ENCODE measurements around the gene GFOD2. TPM values are rescaled to one million over a fixed set of nuclear protein-coding genes. Genes with fewer than 3 reads are reported as not detected.

Gene GFOD2
- total RNA-seq, 1 donor from 2014 or later: 33.8 TPM

DNA sequence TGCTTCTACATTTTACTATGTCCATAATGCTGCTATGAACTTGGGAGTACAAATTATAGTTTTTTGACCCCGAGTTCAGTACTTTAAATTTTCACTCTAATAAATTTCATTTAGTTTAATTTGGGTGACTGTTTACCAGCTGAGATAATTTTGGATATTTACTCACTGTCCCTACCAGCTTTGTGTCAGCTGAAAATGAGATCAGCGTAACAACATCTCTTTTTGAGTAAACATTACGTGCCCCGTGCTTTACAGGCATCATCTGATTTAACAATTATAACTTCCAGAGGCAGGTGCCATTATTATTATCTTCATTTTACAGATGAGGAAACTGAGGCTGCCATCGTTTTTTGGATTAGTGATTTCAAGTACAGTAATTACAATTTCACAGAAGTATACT is 15.0 kb downstream of the GFOD2 start:
- no peak for DNase-seq (ENCODE audit: low read depth, low spot score)
- Mint-ChIP-seq H3K4me1 (peaks cover 4% of the 10 kb centered on the region), H3K36me3 (ENCODE audit: low read depth) (peaks cover 2% of the 10 kb centered on the region), H3K27ac (ENCODE audit: unreplicated experiment) (no peak overlapping the region), H3K9me3 (no peaks in the 10 kb centered on the region), H3K27me3 (ENCODE audit: low read depth) (no peaks in the 10 kb centered on the region), H3K4me3 (no peak overlapping the region)
- no peak for TF ChIP-seq CTCF (conservative IDR thresholded peaks at IDR 0.05)

DNA sequence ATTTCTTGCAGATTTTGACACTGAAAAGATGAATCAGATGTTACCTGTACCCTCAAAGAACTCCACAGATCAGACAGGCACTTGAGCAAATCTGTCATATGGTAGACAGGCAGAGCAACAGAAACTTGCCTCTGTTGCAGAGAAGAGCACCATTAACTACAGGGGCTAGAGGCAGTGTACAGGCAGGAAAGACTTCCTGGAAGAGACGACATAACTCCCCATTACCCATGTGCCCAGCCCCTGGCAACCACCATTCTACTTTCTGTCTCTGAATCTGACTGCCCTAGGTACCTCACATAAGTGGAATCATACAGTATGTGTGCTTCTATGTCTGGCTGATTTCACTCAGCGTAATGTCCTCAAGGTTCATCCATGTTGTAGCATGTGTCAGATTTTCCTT is 15.5 kb downstream of the GFOD2 start:
- H3K27ac Mint-ChIP-seq (ENCODE audit: unreplicated experiment): no peak overlapping the region
- H3K4me1 Mint-ChIP-seq: peaks cover 4% of the 10 kb centered on the region
- no peak overlapping the region for H3K4me3 Mint-ChIP-seq
- no peak for DNase-seq (ENCODE audit: low read depth, low spot score)
- no peaks in the 10 kb centered on the region for H3K27me3 Mint-ChIP-seq (ENCODE audit: low read depth)
- H3K9me3 Mint-ChIP-seq: no peaks in the 10 kb centered on the region
- H3K36me3 Mint-ChIP-seq (ENCODE audit: low read depth): peaks cover 4% of the 10 kb centered on the region
- TF ChIP-seq CTCF (conservative IDR thresholded peaks at IDR 0.05): no peak

DNA sequence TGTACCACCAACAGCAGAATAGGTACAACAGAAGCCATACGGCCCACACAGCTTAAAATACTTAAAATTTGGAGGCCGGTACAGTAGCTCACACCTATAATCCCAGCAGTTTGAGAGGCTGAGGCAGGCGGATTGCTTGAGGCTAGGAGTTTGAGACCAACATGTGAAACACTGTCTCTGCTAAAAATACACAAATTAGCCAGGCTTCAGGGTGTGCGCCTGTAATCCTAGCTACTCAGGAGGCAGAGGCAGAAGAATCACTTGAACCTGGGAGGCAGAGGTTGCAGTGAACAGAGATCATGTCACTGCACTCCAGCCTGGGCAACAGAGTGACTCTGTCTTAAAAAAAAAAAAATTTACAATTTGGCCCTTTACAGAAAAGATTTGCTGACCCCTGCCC is 17.0 kb downstream of the GFOD2 start:
- no peak for DNase-seq (ENCODE audit: low read depth, low spot score)
- H3K27me3 Mint-ChIP-seq (ENCODE audit: low read depth): no peaks in the 10 kb centered on the region
- H3K9me3 Mint-ChIP-seq: no peaks in the 10 kb centered on the region
- H3K4me3 Mint-ChIP-seq: no peak overlapping the region
- no peak overlapping the region for H3K27ac Mint-ChIP-seq (ENCODE audit: unreplicated experiment)
- peaks cover 4% of the 10 kb centered on the region for H3K4me1 Mint-ChIP-seq
- peaks cover 10% of the 10 kb centered on the region for H3K36me3 Mint-ChIP-seq (ENCODE audit: low read depth)
- no peak for TF ChIP-seq CTCF (conservative IDR thresholded peaks at IDR 0.05)

DNA sequence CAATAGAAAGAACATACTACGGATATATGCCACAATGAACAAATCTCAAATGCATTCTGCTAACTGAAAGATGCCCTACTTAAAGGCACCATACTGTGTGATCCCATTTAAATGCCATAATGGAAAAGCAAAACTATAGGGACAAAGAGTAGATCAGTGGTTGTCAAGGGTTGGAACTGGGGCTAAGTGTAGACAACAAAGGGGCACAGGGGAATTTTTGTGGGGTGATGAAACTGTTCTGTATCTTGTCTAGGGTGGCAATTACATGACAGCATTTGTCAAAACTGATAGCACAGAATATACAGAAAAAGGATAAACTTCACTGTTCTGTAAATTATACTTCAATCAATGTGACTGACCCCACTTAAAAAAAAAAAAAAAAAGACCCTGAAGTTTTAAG is 17.7 kb downstream of the GFOD2 start:
- H3K27ac Mint-ChIP-seq (ENCODE audit: unreplicated experiment): no peak overlapping the region
- H3K36me3 Mint-ChIP-seq (ENCODE audit: low read depth): peaks cover 10% of the 10 kb centered on the region
- H3K27me3 Mint-ChIP-seq (ENCODE audit: low read depth): no peaks in the 10 kb centered on the region

DNA sequence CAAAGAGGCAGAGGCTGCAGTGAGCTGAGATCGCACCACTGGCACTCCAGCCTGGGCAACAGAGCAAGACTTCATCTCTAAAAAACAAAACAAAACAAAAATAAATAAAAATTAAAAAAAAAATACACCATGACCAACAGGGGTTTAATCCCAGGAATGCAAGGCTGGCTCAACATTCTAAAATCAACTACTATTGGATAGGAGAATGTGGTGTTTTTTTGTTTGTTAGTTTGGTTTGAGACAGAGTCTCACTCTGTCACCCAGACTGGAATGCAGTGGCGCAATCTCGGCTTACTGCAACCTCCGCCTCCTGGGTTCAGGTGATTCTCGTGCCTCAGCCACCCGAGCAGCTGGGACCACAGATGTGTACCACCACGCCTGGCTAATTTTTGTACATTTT is 19.9 kb downstream of the GFOD2 start:
- Mint-ChIP-seq H3K27ac (ENCODE audit: unreplicated experiment) (no peak overlapping the region), H3K4me1 (peaks cover 4% of the 10 kb centered on the region), H3K4me3 (no peak overlapping the region), H3K9me3 (no peaks in the 10 kb centered on the region), H3K27me3 (ENCODE audit: low read depth) (no peaks in the 10 kb centered on the region), H3K36me3 (ENCODE audit: low read depth) (peaks cover 8% of the 10 kb centered on the region)
- no peak for TF ChIP-seq CTCF (conservative IDR thresholded peaks at IDR 0.05)
- DNase-seq (ENCODE audit: low read depth, low spot score): no peak

More for the DNA sequence above, 17.7 kb downstream of the GFOD2 start:
- no peaks in the 10 kb centered on the region for H3K9me3 Mint-ChIP-seq
- no peak for TF ChIP-seq CTCF (conservative IDR thresholded peaks at IDR 0.05)
- peaks cover 4% of the 10 kb centered on the region for H3K4me1 Mint-ChIP-seq
- no peak for DNase-seq (ENCODE audit: low read depth, low spot score)
- H3K4me3 Mint-ChIP-seq: no peak overlapping the region

Measured in neural crest cell (in vitro differentiated cells).